DMS79 treated with DMSO at 0.1 percent for 48 hours (cell line): ENCODE data around the gene C5orf47.

ENCODE experiments used
- DNase-seq: peaks from one replicate; lab custom pipeline; 2025; lab: John Stamatoyannopoulos, UW

C5orf47 gene, protein sequence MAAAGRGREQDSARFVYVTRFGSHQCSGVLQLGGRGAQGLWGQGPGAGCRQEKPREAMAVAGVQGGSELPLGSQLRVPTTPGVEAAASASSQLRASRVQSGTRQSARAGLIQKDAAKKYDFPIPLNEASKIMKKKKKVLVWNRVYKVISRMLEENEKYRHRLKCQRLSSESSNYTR

DNA sequence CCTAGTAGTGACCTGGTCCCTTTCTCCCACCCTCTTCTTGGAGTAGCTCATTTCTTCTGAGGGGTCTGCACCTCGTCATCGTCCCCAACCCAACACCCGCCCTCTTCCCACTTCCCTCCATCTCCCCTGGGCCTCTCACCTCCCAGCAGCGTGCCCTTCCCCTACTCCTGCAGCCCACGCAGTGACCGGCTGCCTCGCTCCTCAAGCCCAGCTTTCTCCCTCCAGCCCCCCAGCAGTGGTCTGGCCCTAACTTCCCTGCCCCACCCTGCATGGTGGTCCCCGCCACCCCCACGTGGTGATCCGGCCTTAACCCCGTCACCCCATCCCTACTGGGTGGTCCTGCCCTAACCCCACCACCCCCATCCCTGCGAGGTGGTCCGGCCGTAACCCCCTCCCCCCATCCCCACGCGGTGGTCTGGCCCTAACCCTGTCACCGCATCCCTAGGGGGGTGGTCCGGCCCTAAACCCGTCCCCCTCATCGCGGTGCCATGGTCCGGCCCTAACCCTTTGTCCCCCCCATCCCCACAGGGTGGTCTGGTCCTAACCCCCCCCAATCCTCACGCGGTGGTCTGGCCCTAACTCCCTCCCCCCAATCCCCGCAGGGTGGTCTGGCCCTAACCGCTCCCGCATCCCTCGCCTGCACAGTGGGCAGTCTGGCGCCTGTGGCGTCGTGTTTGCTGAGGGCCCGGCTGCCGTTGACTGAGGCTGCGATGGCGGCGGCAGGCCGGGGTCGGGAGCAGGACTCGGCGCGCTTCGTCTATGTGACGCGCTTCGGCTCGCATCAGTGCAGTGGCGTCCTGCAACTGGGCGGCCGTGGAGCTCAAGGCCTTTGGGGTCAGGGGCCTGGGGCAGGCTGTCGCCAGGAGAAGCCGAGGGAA, at the start of gene C5orf47:
Gene C5orf47, plus strand, starts transcription at position 617 of the 878 bp plus-strand sequence. Its CDS starts 94 bp downstream, at position 711.
- no peak for DNase-seq

DNA sequence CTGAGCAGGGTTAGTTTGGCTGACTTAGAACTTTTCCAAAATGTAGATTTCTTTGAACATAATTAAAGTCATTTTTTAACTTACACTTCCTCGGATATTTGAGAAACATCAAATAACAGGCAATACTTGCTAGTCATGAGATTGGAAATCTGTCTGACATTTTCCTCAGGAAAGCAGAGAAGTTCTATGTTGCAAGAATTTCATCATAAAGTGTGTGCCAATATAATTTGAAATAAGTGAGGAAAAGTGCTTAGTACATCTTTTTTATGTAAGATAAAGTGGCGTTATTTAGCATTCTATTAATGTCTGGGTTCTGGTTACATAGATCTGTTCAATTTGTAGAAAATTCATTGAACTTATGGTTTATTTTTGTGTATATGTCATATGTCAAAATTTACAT, 48.7 kb upstream of the C5orf47 start:
- no peak for DNase-seq

DNA sequence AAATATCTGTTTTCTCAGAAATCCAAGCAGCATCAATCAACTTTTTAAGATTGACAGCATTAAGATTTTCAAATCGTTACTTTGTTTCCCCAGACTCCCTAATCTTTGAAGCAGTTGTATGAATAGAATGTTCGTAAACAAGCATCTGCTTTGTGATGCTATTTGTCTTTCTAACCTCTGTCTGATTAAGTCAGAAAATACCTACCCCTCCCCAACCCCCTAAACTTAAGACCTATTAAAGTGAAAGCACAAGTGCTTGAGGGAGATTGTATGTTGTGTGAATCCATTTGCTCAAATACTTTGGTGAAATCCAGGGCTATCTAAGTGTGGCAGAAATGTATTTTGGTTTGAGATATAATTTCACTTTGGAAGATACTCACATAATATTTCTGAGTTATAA, 47.9 kb upstream of the C5orf47 start:
- DNase-seq, result no peak

DNA sequence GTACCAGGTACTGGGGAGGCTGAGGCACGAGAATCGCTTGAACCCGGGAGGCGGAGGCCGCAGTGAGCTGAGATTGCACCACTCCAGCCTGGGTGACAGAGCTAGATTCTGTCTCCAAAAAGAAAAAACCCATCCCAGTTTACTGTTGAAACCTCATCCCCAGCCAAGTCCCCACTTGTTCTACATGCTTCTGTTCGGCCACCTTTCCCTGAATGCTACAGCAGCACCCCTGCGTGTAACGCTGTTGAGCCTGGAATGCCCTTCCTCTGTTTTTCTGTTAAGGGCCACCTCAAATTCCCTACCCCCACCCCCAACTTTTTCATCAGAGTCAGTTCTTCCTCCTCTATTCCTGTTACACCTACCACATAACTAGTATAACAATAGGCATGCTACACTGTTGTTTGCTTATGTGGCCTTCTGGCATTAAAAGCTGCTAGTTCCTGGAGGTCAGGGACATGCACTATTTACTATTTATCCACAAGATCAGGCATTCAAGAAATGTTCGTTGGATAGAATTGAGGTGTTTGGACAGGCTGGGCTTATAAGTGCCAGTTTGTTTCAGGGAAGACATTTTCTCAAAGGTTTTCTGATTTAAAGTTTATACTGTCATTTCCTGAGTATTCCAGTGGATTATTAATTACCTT, 47.1 kb upstream of the C5orf47 start:
- no peak for DNase-seq

DNA sequence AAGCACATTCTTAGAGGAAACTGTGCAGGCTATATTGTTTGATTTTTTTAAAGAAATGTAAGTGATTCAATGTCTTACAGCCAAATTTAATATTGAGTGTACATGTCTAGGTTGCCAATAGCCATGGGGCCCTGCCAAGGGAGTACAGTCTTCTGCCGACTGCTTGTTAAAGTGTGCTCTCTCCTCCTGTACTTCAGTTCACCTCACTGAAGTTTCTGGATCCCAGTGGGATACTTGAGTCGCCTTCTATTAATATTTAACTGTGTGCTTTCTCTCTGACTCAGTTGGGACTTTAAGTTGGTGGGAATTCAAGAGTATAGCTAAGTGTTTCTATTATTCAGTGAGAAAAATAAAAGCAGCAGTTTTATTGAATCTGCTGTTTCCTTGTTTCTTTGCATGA, 44.5 kb upstream of the C5orf47 start:
- peak; percentile 33 for DNase-seq

DNA sequence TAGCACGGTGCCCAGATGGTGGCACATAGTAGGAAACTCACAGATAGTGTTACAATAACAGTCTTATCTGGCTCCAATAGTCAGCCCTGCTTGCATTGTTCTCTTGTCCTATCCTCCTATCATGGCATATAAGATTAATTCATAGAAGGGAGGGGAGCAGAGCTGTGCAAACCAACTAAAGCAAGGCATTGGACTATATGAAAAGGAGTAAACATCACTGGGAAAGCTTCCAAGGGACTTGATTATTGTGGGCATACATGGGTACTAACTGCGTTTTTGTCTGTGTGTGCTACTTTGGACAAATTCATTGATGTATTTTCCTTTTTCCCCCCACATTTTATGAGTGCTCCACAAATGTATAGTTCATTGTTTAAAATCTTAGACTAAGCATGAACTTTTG, 43.8 kb upstream of the C5orf47 start:
- no peak for DNase-seq

DNA sequence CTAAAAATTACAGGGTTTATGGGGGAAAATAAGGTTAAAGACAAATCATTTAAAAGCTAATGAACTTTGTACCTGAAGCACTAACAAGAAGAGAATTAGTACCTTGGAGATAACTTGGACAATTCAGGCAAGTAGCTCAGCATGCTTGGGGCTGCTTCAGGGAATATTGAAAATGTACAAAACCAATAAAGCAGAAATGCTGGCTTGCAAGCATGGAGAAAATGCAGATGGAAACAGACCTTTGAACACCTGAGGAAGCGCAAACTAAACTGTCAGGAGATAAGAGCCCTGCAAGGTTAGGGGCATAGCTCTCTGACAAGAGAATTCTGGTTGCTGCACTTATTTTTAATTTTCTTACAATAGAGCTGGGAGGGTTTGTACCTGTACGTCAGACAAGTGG, 42.6 kb upstream of the C5orf47 start:
- no peak for DNase-seq

DNA sequence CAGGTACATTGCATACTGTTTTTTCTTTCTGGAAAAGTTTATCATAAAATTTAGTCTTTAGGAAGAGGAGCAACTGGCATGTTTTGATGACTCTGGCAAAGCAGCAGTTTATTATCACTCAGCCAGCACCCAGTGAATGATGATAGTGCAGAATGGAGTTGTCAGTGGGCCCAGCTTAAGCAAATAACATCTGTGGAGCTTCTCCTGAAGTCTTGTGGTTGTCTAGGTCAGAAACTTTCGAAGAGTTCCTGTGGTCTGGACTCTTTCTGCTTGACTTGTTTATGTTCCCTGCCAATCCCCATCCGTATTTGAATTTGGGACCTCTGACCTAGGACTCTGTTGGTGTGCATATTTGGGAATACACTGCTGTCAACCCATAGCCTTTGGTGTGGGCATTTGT, 38.1 kb upstream of the C5orf47 start:
- no peak for DNase-seq

DNA sequence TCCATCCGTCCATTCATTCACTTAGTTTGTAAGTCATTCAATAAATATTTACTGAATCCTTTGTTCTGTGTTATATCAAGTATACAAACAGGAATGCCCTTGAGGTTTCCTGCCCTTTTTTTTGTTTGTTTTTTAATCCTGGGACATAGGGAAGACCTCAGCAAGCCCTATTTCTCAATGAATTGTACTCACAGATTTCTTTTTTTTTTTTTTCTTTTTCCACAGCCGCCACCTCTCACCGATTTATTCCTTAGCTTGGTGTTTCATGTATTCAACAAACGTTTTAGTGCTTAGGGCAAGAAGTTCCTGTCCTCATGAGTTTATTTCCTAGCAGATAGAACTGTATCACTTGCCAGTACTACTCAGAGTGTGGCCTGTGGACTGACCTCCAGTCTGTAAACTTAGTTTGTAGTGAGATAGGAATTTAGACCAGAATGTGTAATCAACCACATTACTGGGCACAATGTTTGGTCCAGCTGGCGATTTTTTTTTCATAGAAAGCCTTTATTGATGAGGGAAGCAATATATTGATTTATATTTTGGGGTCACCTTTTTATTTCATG, 35.4 kb upstream of the C5orf47 start:
- no peak for DNase-seq

DNA sequence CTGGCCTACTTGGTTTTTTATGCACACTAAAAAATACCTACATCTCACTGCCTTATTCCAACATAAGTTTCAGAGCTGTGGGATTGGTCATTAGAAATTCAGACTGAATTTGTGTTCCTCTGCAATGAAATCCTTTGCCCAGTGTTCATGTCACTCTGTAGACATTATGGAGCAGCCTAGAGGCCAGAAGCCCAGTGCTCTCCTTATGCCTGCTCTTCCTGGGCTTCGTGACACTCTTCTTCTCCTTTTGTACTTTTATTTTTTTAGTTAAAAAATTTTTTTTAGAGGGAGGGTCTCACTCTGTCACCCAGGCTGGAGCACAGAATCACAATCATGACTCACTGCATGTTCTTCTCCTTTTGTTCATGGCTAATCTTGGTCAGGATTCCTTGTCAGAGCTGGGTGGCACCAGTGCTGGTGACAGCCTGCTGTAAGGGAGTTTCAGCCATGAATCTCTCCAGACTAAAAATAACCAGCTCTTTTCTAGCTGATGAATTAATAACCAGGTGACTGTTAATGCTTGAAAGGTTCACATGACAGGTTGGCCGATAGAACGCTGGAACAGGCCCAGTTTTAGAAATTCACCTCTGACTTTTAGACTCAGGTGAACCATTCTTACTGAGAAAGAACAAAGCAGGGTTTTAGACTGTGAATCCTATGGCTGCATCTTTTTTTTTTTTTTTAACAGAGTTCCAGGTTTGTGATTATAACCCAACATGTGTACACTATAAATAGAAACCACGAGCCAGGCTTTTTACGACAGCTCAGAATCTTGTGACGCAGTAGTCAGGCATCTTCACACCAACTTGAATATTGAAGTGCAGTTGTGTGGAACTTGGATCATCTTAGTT, 34.1 kb upstream of the C5orf47 start:
- no peak for DNase-seq

DNA sequence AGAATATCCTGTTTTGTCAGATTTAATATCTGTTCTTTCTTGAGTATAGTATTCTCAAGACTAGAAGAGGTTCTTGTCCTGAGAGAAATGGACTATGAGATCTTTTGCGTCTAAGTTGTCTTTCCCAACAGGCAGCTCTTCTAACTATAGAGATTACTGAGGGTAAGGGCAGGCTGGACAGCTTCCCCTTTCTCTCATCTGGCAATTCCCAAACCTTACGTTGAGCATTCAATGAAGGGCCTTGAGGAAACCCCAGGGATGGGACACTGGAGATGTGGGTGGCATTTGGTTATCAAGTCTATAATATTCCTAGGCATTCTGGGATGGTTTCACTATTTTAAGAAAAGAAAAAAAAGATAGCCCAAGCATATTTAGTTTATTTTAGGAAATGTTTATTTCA, 28.0 kb upstream of the C5orf47 start:
- no peak for DNase-seq

DNA sequence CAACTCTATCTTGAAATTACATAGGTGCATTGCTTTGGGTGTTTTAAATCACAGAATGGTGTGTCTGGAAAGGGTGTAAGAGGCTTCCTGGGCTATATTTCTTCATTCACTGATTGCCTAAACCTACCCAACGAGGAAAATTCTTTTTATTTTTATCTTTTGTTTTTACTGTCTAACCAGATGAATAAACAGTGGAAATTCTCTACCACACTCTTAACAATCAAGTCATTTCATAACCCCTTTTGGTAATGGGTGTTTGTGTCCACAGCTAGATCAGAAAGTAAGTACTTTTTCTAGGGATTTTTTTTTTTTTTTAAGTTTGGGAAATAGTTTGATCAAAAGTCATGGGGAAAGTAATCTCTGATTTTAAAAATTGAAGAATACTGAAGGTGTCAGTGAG, 27.6 kb upstream of the C5orf47 start:
- no peak for DNase-seq

DNA sequence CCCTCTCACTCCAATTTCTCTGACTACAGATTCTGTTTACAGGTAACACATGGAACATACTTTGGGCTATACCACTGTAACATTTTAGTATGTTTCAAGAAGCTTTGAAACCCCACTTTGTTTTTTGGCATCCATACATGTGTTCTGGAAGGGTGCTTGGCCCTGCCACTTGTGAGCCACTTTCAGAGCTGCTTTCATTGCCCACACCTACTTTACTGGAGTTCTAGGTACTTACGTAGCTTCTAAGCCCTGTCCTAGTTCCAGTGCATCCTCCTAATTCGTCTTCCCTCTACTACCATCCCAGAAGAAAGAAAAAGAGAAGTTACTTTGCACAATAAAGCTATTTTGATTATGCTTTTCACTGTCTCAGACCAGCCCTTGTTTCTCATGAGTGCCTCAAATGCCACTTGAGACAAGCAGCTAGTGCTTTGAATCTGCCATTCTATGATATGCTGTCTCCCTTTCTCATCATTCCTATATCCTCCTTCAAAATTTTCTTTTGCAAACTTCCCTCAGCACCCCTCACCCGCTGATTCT, 26.5 kb upstream of the C5orf47 start:
- peak; percentile 40 for DNase-seq

DNA sequence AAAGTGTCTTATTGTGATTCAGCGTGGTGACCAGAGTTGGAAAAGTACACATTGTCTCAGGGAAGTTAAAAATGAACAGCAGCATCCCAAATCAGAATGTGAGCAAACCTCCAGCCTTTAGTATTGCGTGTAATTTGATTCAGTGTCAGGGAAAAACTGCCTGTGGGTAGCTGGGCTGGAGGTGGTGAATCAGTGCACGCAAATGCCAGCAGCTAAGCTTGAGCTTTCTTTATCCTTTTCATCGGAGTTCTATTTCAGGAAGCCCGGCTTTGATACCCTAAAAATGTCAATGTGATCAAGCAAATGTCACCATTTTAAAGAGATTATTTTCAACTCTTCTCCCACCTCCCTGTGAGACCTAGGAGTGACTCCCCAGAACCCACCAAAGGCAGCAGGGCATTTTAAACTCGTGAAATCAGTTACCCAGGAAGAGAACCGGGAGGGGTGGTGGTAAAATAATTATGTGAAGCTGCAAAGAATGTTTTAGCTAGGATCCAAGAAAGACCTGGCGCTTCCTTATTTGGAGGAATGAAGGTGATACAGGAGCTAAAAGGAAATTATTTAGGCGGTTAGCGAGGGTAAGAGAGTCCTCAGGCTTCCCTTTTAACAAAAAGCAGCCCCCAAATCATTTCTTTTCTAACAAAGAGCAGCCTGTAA, 25.7 kb upstream of the C5orf47 start:
- peak; percentile 29 for DNase-seq

DNA sequence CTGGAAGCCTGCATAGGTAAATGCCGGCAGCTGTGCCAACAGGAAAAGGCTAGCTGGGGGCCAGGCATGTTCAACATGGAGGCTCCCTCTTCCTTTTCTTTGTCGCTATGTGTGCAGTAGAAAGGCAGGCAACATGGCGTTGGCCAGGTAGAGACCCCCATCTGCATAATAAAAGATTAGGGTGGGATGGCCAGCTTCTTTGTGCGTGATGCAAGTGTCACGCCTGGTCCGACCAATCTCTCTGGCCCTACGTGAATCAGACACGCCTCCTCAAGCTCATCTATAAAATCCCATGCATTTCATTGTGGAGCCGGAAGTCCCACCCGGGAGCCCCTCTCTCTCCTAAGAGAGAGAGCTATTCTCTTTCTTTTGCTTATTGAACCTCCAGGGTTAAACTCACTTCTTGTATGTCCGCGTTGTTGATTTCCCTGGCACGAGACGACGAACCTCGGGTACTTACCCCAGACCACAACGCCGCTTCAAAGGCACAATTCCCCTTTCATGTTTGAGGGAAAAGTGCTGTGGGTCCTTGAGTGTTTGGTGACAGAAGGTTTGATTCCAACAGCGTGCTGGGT, 25.0 kb upstream of the C5orf47 start:
- peak; percentile 65 for DNase-seq

DNA sequence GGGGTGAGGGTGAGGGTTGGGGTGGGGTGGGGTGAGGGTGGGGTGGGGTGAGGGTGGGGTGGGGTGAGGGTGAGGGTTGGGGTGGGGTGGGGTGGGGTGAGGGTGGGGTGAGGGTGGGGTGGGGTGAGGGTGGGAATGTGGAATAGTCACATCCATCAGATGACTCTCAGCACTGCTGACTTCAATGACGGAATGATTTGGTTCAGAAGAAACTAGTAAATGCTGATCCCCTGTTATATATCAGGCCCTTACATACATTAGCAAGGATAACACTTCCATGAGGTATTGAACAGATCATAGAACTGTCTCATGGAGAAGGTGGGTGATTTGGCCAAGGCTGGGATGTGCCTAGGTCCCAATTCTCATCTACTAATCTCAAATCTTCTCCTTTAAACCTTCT, 24.5 kb upstream of the C5orf47 start:
- no peak for DNase-seq

DNA sequence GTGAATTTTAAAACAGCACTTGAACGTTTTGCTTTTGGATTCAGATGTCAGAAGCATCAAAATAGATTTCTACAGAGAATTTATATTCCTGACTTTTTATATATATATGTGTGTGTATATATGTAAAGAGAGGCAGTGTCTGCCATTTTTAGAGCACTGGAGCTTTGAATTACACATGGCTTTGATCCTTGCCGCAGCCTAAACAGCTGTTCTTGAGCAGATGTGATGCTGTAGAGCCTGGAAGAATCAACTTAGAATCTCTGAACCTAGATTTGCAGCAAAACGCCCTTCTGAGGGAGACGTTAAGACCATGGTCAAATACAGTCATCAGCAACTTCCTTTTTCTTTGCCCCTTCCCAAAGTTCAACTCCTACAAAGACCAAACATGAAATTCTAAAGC, 21.7 kb upstream of the C5orf47 start:
- DNase-seq, result no peak

DNA sequence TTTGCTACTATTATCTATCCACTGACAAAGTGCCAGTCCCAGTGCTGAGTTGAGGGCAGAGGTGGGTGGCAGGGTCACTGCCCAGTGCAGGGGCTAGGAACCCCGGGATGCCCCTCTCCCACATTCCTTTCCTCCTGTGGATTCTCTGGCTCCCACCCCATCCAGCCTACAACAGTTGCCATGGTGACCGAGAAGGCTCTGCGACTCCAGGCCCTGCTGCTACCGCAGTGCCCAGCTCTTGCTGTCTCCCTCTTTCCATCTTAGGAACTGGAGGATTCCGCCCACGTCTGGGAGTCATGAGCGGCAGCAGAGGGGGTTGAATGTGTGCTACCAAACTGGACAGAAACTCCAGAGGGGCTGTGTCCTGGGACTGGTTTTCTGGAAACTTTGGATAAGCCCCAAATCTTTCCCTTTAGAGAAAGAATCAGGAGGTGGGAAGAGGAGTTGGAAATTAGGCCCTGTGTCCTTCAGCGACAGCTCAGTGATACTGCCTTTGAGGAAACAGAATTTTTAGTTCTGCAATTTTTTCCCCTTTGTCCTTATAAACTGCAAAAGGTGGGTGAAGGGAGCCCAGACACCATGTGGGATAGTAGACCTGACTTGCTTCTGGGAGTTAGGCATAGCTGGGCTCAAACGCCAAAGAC, 20.7 kb upstream of the C5orf47 start:
- DNase-seq, result no peak

DNA sequence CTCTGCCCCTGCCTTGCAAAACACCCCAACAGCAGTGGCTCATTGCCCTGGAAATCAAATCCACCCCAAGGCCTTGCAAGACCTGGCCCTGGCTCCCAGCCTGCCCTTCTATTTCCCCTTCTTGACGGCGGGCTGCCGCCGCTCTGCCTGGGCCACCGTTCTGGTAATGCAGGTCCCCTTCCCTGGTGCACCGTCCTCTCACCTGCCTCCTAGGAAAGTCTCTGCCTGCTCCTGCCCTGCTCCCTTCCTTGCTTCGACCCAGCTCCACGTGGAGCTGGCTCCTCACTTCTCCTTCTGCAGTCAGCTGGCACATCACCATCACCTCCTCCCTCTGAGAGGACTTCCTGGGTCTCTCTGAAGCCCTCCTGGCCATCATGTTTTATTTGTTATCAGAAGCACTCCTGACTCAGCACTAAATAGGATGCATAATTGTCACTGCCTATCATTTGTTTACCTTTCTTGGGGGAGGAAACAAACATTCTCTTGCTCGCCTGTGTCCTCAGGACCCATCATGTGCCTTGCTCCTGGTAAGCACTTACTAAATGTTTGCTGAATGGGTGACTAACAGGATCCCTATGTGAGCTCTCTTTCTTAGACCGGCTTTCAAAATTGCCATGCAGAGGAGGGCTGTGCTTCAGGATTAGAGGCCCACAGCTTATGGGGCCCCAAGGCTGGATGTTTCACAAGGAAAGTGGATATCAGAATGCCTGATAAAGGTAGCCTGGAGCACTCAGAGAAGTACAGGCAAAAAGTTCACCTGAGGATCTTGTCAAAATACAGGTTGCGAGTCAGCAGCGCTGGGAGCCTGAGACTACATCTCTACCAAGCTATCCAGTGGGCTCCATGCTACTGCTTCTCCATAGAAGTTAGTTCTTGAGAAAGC, 19.6 kb upstream of the C5orf47 start:
- DNase-seq, result no peak
